Measurements from ENCODE around the gene PRAMEF27. TPM values are rescaled to one million over a fixed set of nuclear protein-coding genes. Genes with fewer than 3 reads are reported as not detected.
"Not testable (repeated sequence)": the region's sequence is repeated elsewhere in the genome, so short reads cannot be mapped to it uniquely, and the experiment has no call there.

Gene PRAMEF27
- not detected for polyA plus RNA-seq (ENCODE audit: insufficient read length)

DNA sequence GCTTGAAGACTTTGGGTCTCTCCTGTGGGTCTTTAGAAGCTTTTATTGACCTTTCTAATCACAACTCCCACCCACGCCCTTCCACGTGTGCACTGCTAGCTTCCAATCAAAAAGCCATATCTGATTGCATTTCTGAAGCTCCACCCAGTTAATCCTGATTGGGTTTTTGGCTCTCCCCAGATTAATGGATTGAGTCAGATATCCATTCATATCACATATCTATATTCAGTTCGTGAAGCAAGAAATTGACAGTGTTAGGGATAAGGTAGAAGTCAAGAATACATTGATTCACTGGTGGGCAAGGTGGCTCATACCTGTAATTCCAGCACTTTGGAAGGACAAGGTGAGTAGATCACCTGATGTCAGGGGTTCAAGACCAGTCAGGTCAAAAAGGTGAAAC lies at the start of gene PRAMEF27:
Gene PRAMEF27, minus strand, starts transcription at position 101 of the 400 bp plus-strand sequence. CDS start 2,916 bp downstream, outside the sequence.
- DNase-seq (ENCODE audit: low read depth) = not testable (repeated sequence)

DNA sequence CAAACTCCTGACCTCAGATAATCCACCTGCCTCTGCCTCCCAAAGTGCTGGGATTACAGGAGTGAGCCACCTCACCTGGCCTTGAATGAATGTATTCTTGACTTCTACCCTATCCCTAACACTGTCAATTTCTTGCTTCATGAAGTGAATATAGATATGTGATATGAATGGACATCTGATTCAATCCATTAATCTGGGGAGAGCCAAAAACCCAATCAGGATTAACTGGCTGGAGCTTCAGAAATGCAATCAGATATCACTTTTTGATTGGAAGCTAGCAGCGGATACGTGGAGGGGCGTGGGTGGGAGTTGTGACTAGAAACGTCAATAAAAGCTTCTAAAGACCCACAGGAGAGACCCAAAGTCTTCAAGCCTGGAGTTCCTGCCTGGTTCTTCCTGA lies 14.1 kb upstream of the PRAMEF27 start, which contains the start of gene PRAMEF25:
Gene PRAMEF25, plus strand, starts transcription at position 301 of the 400 bp plus-strand sequence. CDS start 2,920 bp downstream, outside the sequence.
- not testable (repeated sequence) for DNase-seq (ENCODE audit: low read depth)

DNA sequence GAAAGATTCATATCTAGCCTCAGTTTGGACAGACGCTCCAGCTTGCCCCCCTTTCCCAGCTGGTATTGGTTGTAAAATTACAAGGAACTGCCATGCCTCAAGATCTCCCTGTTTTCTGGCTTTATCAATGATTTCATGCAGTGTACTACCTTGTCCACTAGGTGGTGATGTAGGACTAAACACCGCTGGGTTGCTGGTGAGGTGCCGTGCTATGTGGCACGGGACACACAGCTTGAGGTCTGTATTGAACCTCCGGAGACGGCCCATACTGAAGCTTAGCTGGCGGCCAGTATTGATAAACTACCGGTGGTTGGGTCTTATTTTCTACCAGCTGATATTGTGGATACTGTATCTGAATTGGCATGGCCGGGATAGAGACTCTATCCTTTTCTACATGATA lies 36.5 kb downstream of the PRAMEF27 start:
- DNase-seq (ENCODE audit: low read depth) = not testable (repeated sequence)

DNA sequence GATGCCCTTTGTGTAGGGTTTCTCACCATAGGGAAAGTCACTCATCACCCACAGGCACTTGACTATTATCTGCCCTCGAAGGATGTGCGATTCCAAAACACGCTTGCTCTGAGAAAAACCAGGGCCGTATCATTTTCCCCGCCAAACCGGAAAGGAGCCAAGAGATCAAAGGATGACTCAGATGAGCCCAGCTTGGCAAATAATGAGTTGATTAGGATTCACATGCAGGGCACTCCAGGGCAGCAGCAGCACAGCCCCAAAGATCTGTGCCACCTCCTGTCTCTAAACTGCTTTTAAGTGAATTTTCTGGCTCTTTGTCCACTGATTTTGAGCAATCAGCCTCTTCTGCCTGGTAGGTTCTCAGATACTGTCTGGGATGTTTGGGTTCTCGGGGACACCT lies 44.4 kb downstream of the PRAMEF27 start:
- DNase-seq (ENCODE audit: low read depth) = not testable (repeated sequence)

DNA sequence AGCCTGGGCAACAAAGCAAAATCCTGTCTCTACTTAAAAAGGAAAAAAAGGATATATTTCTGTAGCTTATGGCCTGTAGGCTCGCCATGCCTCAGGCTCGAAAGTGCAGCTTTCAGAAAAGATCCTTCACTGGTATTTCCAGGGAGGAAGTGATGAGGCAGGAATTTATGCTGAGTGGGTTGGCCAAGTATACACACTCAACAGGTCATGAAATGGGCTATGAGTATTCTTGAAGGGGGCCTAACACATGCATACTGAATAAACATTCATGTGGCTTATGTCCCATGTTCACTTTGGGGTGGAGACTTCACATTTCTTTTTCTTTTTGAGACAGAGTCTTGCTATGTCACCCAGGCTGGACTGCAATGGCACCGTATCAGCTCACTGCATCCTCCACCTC lies 47.0 kb downstream of the PRAMEF27 start:
- DNase-seq (ENCODE audit: low read depth) = not testable (repeated sequence)

DNA sequence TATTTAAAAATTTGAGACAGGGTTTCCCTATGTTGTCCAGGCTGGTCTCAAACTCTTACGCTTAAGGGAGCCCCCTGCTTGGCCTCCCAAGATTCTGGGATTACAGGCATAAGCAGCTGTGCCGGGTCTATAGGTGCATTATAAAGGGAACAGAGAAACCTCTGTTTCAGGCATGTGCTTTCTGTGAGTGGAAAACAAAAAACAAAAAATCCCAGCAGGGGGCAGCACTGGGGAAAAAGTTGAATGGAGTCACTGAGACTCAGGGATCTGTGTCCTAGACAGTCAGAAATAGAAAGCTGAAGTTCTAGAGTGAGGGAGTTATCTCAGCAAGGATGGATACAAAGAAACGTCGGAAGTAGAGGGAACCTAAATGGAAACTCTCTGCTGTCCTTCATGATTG lies 50.6 kb downstream of the PRAMEF27 start:
- DNase-seq (ENCODE audit: low read depth) = not testable (repeated sequence)

Other genes starting within 250 kb of the PRAMEF27 start
- gene PRAMEF11, start 225.2 kb downstream of the PRAMEF27 start, polyA plus RNA-seq (ENCODE audit: insufficient read length) = not detected
- gene HNRNPCL1, start 207.9 kb downstream of the PRAMEF27 start, polyA plus RNA-seq (ENCODE audit: insufficient read length) = not detected
- gene PRAMEF2, start 199.5 kb downstream of the PRAMEF27 start, polyA plus RNA-seq (ENCODE audit: insufficient read length) = not detected
- not detected for gene PRAMEF4, start 170.4 kb downstream of the PRAMEF27 start, polyA plus RNA-seq (ENCODE audit: insufficient read length)
- gene PRAMEF10, start 158.3 kb downstream of the PRAMEF27 start, polyA plus RNA-seq (ENCODE audit: insufficient read length) = not detected
- gene PRAMEF7, start 140.0 kb downstream of the PRAMEF27 start, polyA plus RNA-seq (ENCODE audit: insufficient read length) = not detected
- not detected for gene PRAMEF6, start 109.0 kb downstream of the PRAMEF27 start, polyA plus RNA-seq (ENCODE audit: insufficient read length)
- gene HNRNPCL3, start 4.2 kb upstream of the PRAMEF27 start, polyA plus RNA-seq (ENCODE audit: insufficient read length) = not detected
- gene PRAMEF25, start 14.2 kb upstream of the PRAMEF27 start, polyA plus RNA-seq (ENCODE audit: insufficient read length) = not detected
- gene HNRNPCL2, start 60.3 kb upstream of the PRAMEF27 start, polyA plus RNA-seq (ENCODE audit: insufficient read length) = not detected
- gene PRAMEF26, start 99.4 kb upstream of the PRAMEF27 start, polyA plus RNA-seq (ENCODE audit: insufficient read length) = not detected
- gene HNRNPCL4, start 109.1 kb upstream of the PRAMEF27 start, polyA plus RNA-seq (ENCODE audit: insufficient read length) = 0.20 TPM
- gene PRAMEF9, start 115.3 kb upstream of the PRAMEF27 start, polyA plus RNA-seq (ENCODE audit: insufficient read length) = not detected
- not detected for gene PRAMEF13, start 144.8 kb upstream of the PRAMEF27 start, polyA plus RNA-seq (ENCODE audit: insufficient read length)
- not detected for gene PRAMEF18, start 169.6 kb upstream of the PRAMEF27 start, polyA plus RNA-seq (ENCODE audit: insufficient read length)
- not detected for gene PRAMEF5, start 197.6 kb upstream of the PRAMEF27 start, polyA plus RNA-seq (ENCODE audit: insufficient read length)
- gene PRAMEF8, start 228.6 kb upstream of the PRAMEF27 start, polyA plus RNA-seq (ENCODE audit: insufficient read length) = not detected
- gene PRAMEF33, start 247.0 kb upstream of the PRAMEF27 start, polyA plus RNA-seq (ENCODE audit: insufficient read length) = not detected

Measured in forelimb muscle (tissue), 1 donor.